Stimulated activated CD4-positive, alpha-beta T cell treated with anti-CD3 and anti-CD28 coated beads, Interleukin-1b, Interleukin-23, amount 100 ng/mL, for 4 hours (primary cell): ENCODE data around the gene FAM20C.
"Not testable (repeated sequence)": the region's sequence is repeated elsewhere in the genome, so short reads cannot be mapped to it uniquely, and the experiment has no call there.

Source experiments
- DNase-seq, 2 donors: peaks; one replicate each; pipeline ENCODE4 v3.0.0-alpha.2; 2020; ENCODE audit warnings: low read depth in 2 of 2

The FAM20C gene

GRCh38 chr7:191105-191980, 1.0 kb upstream of the FAM20C start:
- DNase-seq, result no peak

GRCh38 chr7:192701-193480, 520 bp downstream of the FAM20C start:
- no peak for DNase-seq

GRCh38 chr7:193481-194251, 1.3 kb downstream of the FAM20C start:
- no peak for DNase-seq

GRCh38 chr7:194252-195009, 2.1 kb downstream of the FAM20C start:
- no peak for DNase-seq

- DNase-seq, result no peak
These were observed 2.8 kb downstream of the FAM20C start for GRCh38 chr7:195010-195829.

- no peak for DNase-seq
These were observed 3.4 kb downstream of the FAM20C start for GRCh38 chr7:195830-196128.

GRCh38 chr7:196283-196682, 3.9 kb downstream of the FAM20C start:
- no peak for DNase-seq

- no peak for DNase-seq
These were observed 4.5 kb downstream of the FAM20C start for GRCh38 chr7:196778-197321.

GRCh38 chr7:197413-198335, 5.3 kb downstream of the FAM20C start:
- DNase-seq, result no peak

- no peak for DNase-seq
These were observed 7.3 kb downstream of the FAM20C start for GRCh38 chr7:199483-200249.

GRCh38 chr7:200290-200689, 7.9 kb downstream of the FAM20C start:
- DNase-seq, result no peak

GRCh38 chr7:200704-201103, 8.3 kb downstream of the FAM20C start:
- no peak for DNase-seq

GRCh38 chr7:204326-204725, 12.0 kb downstream of the FAM20C start:
- no peak for DNase-seq

GRCh38 chr7:205115-206010, 13.0 kb downstream of the FAM20C start:
- DNase-seq, result no peak

GRCh38 chr7:206351-206750, 14.0 kb downstream of the FAM20C start:
- DNase-seq, result not testable (repeated sequence)

GRCh38 chr7:207418-208129, 15.2 kb downstream of the FAM20C start:
- DNase-seq, result no peak

- no peak for DNase-seq
These were observed 15.8 kb downstream of the FAM20C start for GRCh38 chr7:208130-208673.
